Activated naive CD4-positive, alpha-beta T cell (primary cell): ENCODE results near the gene UBE2D4.
"Not testable (repeated sequence)": the region's sequence is repeated elsewhere in the genome, so short reads cannot be mapped to it uniquely, and the experiment has no call there.

ENCODE experiments used
- DNase-seq, 4 experiments: peaks; one replicate each; lab custom pipeline; 2025; lab: John Stamatoyannopoulos, UW

Gene UBE2D4

DNA sequence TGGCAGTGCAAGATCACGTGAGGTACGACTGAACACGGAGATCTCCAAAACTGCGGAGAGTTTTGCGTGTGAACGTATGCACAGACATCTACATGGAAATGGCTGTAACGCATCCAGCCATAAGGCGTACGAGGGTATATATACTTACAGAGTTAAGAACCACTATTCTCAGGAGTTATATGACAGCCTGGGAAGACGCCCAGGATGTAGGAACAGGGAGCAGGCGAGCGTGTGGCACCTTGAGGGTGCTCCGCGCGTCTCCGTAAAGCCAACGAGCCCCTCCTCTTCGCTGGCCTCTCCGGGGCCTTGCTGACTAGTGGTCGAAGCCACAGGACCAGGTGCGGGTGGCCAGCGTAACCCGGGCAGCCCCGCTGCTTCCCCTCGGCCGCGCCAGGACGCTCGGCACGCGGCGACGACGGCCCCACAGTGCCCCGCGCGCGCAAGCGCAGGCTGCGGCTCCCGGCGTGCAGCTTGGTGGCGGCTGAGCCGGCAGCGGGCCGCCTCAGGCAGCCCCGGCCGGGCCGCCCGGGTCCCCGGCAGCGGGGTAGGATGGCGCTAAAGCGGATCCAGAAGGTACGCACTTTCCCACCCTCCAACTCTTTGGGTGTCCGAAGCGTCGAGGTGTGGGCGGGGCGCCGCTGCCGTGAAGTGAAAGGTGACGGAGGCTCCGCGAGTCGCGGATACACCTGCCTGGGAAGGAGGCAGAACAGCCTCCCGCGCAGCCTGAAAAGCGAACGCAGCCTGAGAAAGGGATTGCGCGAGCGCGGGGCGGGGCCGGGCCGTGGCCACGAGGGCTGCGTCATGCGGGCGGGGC lies at the start of gene UBE2D4:
UBE2D4 (plus strand) TSS at position 453 of the 814 bp plus-strand sequence; CDS start at position 550, 97 bp downstream.
- peak; percentile 78 to 87 (median 84) for DNase-seq

GRCh38 chr7:43876976-43877745 lies 49.1 kb upstream of the UBE2D4 start:
- DNase-seq = no peak

GRCh38 chr7:43877968-43878864 lies 48.0 kb upstream of the UBE2D4 start:
- DNase-seq = no peak

- DNase-seq = no peak
Observed at GRCh38 chr7:43878867-43879266, 47.4 kb upstream of the UBE2D4 start.

DNA sequence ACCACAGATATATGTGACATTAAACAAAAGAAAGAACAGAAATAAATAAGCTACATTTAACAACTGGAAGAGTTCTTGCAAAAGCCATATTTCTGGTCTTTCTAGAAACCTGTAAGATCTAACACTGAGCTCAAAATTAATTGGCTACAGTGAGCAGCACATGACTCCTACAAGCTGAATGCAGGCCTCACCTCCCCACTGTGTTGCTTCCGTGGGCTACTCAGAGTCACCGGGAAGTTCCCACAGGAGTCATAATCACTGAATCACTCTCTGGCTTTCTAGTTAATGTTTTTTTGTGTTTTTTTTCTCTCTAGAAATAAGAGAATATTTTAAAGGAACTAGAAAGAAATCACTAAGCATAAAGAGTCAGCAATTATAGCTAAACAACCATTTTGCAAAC lies 46.8 kb upstream of the UBE2D4 start:
- no peak for DNase-seq

DNA sequence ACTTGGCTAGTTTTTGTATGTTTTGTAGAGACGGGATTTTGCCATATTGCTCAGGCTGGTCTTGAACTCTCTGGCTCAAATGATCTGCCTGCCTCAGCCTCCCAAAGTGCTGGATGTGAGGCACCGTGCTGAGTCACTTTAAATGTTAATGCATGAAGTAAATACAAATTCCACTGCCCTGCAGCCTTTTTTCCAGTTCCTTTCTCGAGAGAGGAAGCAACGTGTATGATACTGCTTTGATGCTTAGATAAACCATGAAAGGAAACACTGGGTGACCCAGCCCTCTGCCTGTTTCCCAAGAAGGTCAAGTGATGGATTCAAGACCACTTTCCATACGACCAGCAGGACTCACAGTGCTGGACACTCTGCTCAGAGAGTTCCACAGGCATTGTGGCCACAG lies 45.6 kb upstream of the UBE2D4 start:
- DNase-seq = no peak

DNA sequence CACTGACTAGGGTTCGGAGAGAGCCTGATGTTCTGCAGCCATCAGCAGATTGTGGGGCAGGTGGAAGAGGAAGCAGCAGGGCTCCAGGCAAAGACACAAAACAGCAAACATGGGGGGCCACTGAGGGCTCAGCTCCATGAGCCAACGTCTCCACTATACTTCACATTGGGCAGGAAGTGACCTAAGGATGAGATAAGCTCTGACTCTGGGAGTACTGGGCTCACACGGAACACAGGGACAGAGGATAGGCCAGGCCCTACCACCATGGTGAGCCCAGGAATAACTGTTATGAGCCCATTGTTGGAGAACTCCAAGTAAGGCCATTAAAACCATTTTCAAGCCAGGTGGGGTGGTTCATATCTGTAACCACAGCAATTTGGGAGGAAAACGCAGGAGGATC lies 42.0 kb upstream of the UBE2D4 start:
- no peak for DNase-seq

DNA sequence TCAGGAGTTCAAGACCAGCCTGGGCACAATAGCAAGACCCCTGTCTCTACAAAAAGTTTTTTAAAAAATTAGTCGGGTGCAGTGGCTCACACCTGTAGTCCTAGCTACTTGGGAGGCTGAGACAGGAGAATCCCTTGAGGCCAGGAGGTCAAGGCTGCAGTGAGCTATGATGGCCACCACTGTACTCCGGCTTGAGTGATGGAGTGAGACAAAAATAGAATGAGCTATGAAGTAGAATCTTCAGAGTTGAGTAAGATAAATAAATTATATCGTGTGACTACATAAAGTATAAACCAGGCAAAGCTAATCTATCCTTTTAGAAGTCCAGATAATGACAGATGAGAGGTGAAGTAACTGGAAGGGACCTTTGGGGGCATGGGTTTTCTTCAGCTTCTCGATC lies 41.6 kb upstream of the UBE2D4 start:
- no peak for DNase-seq

DNA sequence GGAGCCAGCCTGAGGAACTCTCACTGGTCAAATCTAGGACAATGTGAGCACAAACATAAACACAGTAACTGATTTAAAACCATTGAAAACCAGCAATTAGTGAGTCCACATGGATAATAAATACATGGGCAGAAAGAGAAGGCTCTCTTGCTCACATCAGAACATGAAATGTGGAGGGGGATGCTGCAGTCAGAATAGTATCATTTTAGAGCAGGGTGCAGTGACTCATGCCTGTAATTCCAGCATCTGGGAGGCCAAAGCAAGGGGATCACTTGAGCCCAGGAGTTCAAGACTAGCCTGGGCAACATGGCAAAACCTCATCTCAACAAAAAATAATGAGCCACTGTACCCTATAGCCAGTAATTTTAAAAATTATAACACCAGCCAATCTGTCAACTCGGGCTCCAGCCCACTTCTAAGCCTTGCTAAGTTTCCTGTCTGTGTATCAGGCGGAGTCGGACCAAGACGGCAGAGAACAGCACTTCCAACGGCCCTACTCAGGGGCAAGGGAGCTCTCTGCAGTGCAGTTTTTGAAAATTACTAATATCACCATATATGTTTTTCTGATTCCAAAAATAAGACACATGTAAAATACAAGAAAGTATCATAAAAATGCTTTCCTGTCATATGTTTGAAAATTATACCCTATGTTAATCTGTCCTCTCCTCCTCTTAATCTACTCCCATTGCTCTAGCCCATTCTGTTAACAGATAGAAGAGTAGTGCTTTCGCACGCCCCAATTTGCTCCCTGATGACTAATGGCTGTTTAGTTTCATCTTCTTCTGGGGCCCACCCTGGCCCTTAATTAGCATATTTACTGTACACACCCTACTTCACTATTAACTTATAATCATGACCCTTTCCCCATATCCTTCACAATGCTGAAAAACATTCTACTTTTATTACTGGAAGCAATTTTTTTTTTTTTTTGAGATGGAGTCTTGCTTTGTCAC lies 37.0 kb upstream of the UBE2D4 start:
- DNase-seq = no peak

GRCh38 chr7:43890468-43890867 lies 35.8 kb upstream of the UBE2D4 start:
- DNase-seq = no peak

GRCh38 chr7:43891069-43891955 lies 34.9 kb upstream of the UBE2D4 start:
- DNase-seq = no peak

DNA sequence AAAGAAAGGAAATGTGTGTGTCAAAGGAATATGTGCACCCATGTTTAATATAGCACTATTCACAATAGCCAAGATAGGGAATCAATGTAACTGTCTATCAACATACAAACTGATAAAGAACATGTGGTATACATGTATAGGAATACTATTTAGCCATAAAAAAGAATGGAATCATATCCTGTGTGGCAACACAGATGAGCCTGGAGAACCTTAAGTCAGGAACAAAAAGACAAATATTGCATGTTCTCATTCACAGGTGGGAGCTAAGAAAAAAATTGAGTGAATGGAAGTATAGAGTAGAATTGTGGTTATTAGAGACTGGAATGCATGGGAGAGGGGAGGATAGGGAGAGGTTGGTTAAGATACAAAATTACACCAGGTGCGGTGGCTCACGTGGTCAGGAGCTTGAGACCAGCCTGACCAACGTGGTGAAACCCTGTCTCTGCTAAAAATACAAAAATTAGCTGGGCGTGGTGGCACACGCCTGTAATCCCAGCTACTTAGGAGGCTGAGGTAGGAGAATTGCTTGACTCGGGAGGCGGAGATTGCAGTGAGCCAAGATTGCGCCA lies 30.3 kb upstream of the UBE2D4 start:
- DNase-seq = no peak

- DNase-seq = not testable (repeated sequence)
Observed at GRCh38 chr7:43898571-43898970, 27.7 kb upstream of the UBE2D4 start.

DNA sequence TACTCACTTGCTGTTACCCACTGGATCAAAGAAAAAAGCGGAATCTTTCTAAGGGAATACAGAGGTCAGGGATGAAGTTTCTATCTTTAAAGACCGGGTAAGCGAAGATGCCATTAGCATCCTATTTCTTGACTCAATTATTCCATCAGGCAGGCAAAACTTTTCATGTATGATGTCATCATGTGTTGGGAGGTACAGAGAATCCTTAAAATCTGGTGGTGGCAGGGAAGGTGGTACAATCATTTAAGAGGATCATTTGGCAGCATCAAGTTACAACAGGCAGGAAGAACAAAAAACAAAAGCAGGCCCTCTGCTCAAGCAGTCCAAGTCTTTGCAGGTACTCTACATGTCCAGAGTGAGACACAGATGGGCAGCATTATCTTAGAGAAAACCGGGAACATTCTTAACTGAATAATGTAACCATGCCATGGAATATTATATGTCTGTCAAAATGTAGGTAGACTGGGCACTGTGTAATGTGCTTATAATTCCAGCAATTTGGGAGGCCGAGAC lies 23.6 kb upstream of the UBE2D4 start:
- no peak for DNase-seq

DNA sequence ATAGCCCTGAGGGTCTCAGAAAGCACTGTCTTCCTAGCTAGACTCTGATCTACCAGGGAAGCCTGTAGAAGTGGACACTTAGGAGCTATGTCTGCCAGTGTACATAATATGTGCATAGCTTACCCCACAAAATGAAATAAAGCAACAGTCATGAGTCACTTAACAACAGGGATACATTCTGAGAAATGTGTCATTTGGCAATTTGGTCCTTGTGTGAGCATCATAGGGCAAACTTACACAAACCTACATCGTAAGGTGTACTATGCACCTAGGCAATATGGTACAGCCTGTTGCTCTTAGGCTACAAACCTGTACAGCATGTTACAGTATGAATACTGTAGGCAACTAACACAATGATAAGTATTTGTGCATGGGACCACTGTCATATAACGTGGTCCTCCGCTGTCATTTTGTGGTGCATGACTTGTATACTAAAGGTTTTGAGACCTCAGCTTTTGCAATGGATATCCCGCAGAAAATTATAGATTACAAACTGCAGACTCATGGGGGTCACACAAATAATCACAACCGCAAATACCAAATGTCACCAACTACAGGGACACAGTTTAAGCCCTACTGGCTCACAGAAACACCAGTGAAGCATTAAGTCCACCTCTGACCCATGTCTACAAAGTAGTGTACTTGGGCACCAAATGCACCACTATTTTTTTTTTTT lies 21.6 kb upstream of the UBE2D4 start:
- no peak for DNase-seq

- no peak for DNase-seq
Observed at GRCh38 chr7:43905209-43905946, 20.9 kb upstream of the UBE2D4 start.

- peak in 1 of 4 experiments; percentile 27 for DNase-seq
Observed at GRCh38 chr7:43905956-43906330, 20.3 kb upstream of the UBE2D4 start.

DNA sequence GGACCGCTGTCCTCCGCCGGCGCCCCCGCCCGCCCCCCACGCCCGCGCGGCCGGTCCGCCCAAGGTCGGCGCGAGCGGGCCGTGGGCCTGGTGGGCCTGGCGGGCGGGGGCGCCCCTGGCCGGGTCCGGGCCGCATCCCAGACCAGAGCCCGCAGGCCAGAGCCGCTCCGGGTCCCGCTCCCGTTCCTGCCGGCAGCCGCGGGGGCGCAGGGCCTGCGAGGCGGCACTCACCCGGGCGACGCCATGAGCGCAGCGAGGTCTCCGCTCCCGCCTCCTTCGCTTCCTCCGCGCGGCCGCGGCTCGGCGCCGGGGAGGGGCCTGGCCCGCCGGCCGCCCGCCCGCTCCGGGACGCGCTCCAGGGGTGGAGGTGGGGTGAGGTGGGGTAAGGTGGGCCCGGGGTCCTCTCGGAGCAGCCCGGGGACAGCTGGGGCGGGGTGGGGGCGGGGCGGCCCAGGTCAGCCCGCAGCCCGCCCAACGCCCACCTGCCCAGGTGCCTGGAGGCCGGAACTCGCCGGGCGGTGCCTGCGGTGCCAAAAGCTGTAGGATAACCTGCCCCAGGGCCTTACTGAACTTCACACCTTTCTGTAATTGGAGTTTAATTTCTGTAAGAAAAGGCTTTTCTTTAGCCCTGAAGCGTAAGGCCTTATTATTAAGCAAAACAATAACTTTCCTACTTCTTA lies 19.8 kb upstream of the UBE2D4 start, which contains the start of gene URGCP:
URGCP (minus strand) TSS at position 266 of the 680 bp plus-strand sequence; CDS start at position 245, 21 bp downstream.
- DNase-seq = peak in 3 of 4 experiments; percentile 15 to 50 (median 27)
